SK-N-SH treated with all-trans-retinoic acid at 6 μM for 48 hours (cell line): Measurements from ENCODE around the gene ADGRF5.

ENCODE experiments used
- ATAC-seq: fragments of 200-7000 bp; cut with Tn5 transposase; 3 replicates; pipeline ENCODE4 v1.9.1; 2020; ENCODE audit warnings: mild to moderate bottlenecking, moderate library complexity
- ARNTL ChIP-seq: fragments of 450-650 bp; formaldehyde crosslinking; IDR thresholded peaks from 2 replicates; pipeline ENCODE4 v1.5.0; 2020; ENCODE audit warnings: low read depth, mild to moderate bottlenecking, moderate library complexity, borderline replicate concordance
- CSDC2 ChIP-seq: fragments of 250-450 bp; sonication (Bioruptor Pico); IDR thresholded peaks from 2 replicates; pipeline ENCODE4 v1.5.0; 2020; ENCODE audit warnings: mild to moderate bottlenecking, moderate library complexity
- ESRRG ChIP-seq: fragments of 250-450 bp; sonication (Bioruptor Pico); IDR thresholded peaks from 2 replicates; pipeline ENCODE4 v1.6.1; 2021; ENCODE audit warnings: mild to moderate bottlenecking
- GLIS3 ChIP-seq: fragments of 250-450 bp; sonication (Bioruptor Pico); IDR thresholded peaks from 2 replicates; pipeline ENCODE4 v1.5.0; 2020; ENCODE audit warnings: mild to moderate bottlenecking, moderate library complexity
- ISL1 ChIP-seq: fragments of 250-450 bp; sonication (Bioruptor Pico); IDR thresholded peaks from 2 replicates; pipeline ENCODE4 v2.1.2; 2022; ENCODE audit warnings: mild to moderate bottlenecking, moderate library complexity
- OSR1 ChIP-seq: fragments of 250-450 bp; sonication (Bioruptor Pico); IDR thresholded peaks from 2 replicates; pipeline ENCODE4 v1.8.0; 2022; ENCODE audit warnings: moderate library complexity, mild to moderate bottlenecking, inconsistent platforms
- POU6F1 ChIP-seq: fragments of 250-450 bp; sonication (Bioruptor Pico); IDR thresholded peaks from 2 replicates; pipeline ENCODE4 v1.8.0; 2021; ENCODE audit warnings: low read depth, mild to moderate bottlenecking, moderate library complexity, borderline replicate concordance
- PPARA ChIP-seq: fragments of 250-450 bp; sonication (Bioruptor Pico); IDR thresholded peaks from 2 replicates; pipeline ENCODE4 v1.5.0; 2020; ENCODE audit warnings: mild to moderate bottlenecking, borderline replicate concordance
- SNAI2 ChIP-seq: fragments of 250-450 bp; sonication (Bioruptor Pico); IDR thresholded peaks from 2 replicates; pipeline ENCODE4 v1.5.0; 2020; ENCODE audit warnings: mild to moderate bottlenecking, moderate library complexity
- TCF4 ChIP-seq: fragments of 250-450 bp; sonication (Bioruptor Pico); IDR thresholded peaks from 2 replicates; pipeline ENCODE4 v1.8.0; 2021; ENCODE audit warnings: mild to moderate bottlenecking, moderate library complexity, borderline replicate concordance
- TOX ChIP-seq: fragments of 250-450 bp; sonication (Bioruptor Pico); IDR thresholded peaks from 2 replicates; pipeline ENCODE4 v1.8.0; 2021; ENCODE audit warnings: mild to moderate bottlenecking, moderate library complexity, borderline replicate concordance
- ZC3H10 ChIP-seq: fragments of 250-450 bp; sonication (Bioruptor Pico); IDR thresholded peaks from 2 replicates; pipeline ENCODE4 v1.5.1; 2021; ENCODE audit warnings: mild to moderate bottlenecking, moderate library complexity
- ZFP3 ChIP-seq: fragments of 250-450 bp; sonication (Bioruptor Pico); IDR thresholded peaks from 2 replicates; pipeline ENCODE4 v1.5.0; 2020; ENCODE audit warnings: mild to moderate bottlenecking, moderate library complexity
- ZNF565 ChIP-seq: fragments of 450-650 bp; formaldehyde crosslinking; conservative IDR thresholded peaks from 2 replicates; pipeline ENCODE4 v1.5.0; 2020; ENCODE audit warnings: low read depth, mild to moderate bottlenecking, moderate library complexity
- ZNF70 ChIP-seq: fragments of 450-650 bp; formaldehyde crosslinking; IDR thresholded peaks from 2 replicates; pipeline ENCODE4 v1.5.0; 2020; ENCODE audit warnings: mild to moderate bottlenecking, moderate library complexity
- ZNF8 ChIP-seq: fragments of 450-650 bp; formaldehyde crosslinking; IDR thresholded peaks from 2 replicates; pipeline ENCODE4 v1.5.0; 2020; ENCODE audit warnings: mild to moderate bottlenecking, moderate library complexity
- TF ChIP-seq, protein P1 (sequence below): fragments of 250-450 bp; sonication (Bioruptor Pico); IDR thresholded peaks from 2 replicates; pipeline ENCODE4 v1.5.1; 2021; ENCODE audit warnings: mild to moderate bottlenecking, moderate library complexity
- TF ChIP-seq, protein P2 (sequence below): fragments of 250-450 bp; sonication (Bioruptor Pico); IDR thresholded peaks from 2 replicates; pipeline ENCODE4 v1.5.1; 2020; ENCODE audit warnings: low read depth, mild to moderate bottlenecking, moderate library complexity
- TF ChIP-seq, protein P3 (sequence below): fragments of 250-450 bp; sonication (Bioruptor Pico); IDR thresholded peaks from 2 replicates; pipeline ENCODE4 v1.8.0; 2020; ENCODE audit warnings: mild to moderate bottlenecking, moderate library complexity, borderline replicate concordance

ADGRF5 gene

DNA sequence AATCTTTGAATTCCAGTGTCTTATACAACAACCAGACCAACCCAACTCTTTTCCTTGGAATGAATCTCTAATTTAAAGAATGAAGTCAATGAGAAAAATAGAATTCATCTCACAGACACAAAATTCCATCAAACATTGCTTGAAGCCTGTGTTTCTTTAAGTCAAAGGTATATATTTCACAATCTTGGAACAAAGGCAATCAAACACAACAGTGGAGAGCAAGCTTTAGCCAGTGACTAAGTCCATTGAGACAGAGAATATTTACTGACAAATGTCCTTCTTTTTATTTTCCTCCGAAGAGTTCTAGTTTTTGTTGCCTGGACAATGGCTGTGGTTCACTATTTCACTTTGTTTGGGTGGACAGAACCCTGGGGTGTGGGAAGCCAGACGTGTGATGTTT lies 92.8 kb downstream of the ADGRF5 start (continued):
- TF ChIP-seq ISL1 (CRISPR knock-in tag), result no peak
- TF ChIP-seq, protein P1, sequence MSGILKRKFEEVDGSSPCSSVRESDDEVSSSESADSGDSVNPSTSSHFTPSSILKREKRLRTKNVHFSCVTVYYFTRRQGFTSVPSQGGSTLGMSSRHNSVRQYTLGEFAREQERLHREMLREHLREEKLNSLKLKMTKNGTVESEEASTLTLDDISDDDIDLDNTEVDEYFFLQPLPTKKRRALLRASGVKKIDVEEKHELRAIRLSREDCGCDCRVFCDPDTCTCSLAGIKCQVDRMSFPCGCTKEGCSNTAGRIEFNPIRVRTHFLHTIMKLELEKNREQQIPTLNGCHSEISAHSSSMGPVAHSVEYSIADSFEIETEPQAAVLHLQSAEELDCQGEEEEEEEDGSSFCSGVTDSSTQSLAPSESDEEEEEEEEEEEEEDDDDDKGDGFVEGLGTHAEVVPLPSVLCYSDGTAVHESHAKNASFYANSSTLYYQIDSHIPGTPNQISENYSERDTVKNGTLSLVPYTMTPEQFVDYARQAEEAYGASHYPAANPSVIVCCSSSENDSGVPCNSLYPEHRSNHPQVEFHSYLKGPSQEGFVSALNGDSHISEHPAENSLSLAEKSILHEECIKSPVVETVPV (CRISPR knock-in tag), result no peak
- no peak for TF ChIP-seq SNAI2
- TF ChIP-seq ZFP3, result no peak
- no peak for TF ChIP-seq TCF4 (CRISPR knock-in tag)

GRCh38 chr6:46821458-46821881 lies 100.3 kb downstream of the ADGRF5 start:
- no peak for ATAC-seq
- TF ChIP-seq PPARA (CRISPR knock-in tag), result no peak
- TF ChIP-seq ARNTL, result no peak
- TF ChIP-seq TCF4 (CRISPR knock-in tag), result no peak
- no peak for TF ChIP-seq ESRRG (CRISPR knock-in tag)
- no peak for TF ChIP-seq ZNF70 (CRISPR knock-in tag)
- no peak for TF ChIP-seq ZFP3
- TF ChIP-seq OSR1 (CRISPR knock-in tag), result no peak
- TF ChIP-seq, protein P2, sequence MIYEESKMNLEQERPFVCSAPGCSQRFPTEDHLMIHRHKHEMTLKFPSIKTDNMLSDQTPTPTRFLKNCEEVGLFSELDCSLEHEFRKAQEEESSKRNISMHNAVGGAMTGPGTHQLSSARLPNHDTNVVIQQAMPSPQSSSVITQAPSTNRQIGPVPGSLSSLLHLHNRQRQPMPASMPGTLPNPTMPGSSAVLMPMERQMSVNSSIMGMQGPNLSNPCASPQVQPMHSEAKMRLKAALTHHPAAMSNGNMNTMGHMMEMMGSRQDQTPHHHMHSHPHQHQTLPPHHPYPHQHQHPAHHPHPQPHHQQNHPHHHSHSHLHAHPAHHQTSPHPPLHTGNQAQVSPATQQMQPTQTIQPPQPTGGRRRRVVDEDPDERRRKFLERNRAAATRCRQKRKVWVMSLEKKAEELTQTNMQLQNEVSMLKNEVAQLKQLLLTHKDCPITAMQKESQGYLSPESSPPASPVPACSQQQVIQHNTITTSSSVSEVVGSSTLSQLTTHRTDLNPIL, result no peak

DNA sequence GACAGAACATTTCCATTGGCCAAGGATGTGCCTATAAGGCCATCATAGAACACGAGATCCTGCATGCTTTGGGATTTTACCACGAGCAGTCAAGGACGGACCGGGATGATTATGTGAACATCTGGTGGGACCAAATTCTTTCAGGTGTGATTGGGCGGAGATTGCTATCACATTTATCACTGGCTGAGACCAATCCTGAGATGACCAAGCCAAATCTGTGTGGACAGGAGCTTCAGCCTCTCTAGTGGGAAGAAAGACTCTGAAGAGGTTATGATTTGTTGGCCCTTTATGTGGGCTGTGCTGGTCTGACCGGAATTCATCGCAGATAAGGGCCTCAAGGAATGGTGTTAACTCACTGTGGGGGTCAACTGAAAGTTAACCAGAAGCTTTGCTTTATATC lies 102.2 kb downstream of the ADGRF5 start:
- TF ChIP-seq POU6F1 (CRISPR knock-in tag), result no peak
- TF ChIP-seq ZFP3, result no peak
- TF ChIP-seq CSDC2 (CRISPR knock-in tag), result no peak
- TF ChIP-seq, protein P1 (CRISPR knock-in tag), result no peak
- no peak for TF ChIP-seq ZNF565 (CRISPR knock-in tag)
- TF ChIP-seq TOX (CRISPR knock-in tag), result no peak
- TF ChIP-seq, protein P3, sequence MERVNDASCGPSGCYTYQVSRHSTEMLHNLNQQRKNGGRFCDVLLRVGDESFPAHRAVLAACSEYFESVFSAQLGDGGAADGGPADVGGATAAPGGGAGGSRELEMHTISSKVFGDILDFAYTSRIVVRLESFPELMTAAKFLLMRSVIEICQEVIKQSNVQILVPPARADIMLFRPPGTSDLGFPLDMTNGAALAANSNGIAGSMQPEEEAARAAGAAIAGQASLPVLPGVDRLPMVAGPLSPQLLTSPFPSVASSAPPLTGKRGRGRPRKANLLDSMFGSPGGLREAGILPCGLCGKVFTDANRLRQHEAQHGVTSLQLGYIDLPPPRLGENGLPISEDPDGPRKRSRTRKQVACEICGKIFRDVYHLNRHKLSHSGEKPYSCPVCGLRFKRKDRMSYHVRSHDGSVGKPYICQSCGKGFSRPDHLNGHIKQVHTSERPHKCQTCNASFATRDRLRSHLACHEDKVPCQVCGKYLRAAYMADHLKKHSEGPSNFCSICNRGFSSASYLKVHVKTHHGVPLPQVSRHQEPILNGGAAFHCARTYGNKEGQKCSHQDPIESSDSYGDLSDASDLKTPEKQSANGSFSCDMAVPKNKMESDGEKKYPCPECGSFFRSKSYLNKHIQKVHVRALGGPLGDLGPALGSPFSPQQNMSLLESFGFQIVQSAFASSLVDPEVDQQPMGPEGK, result no peak
- TF ChIP-seq ZNF70 (CRISPR knock-in tag), result no peak
- TF ChIP-seq ISL1 (CRISPR knock-in tag), result no peak
- TF ChIP-seq, protein P2, result no peak
- no peak for TF ChIP-seq GLIS3 (CRISPR knock-in tag)
- TF ChIP-seq OSR1 (CRISPR knock-in tag), result no peak
- TF ChIP-seq PPARA (CRISPR knock-in tag), result no peak

GRCh38 chr6:46816626-46817025 lies 105.1 kb downstream of the ADGRF5 start:
- no peak for TF ChIP-seq GLIS3 (CRISPR knock-in tag)
- no peak for TF ChIP-seq ZNF8 (CRISPR knock-in tag)
- no peak for TF ChIP-seq SNAI2
- TF ChIP-seq, protein P2, result no peak
- TF ChIP-seq ZC3H10 (CRISPR knock-in tag), result no peak
- TF ChIP-seq ZFP3, result no peak
- no peak for TF ChIP-seq TOX (CRISPR knock-in tag)

More for the DNA sequence above, 102.2 kb downstream of the ADGRF5 start:
- ATAC-seq, result no peak

More at GRCh38 chr6:46816626-46817025, 105.1 kb downstream of the ADGRF5 start:
- no peak for ATAC-seq
